Activated CD4-positive, alpha-beta T cell treated with anti-CD3 and anti-CD28 coated beads, Interleukin-2, amount 10 ng/mL, durations not matched to agents 7 days and 5 days (primary cell): ENCODE results near the gene SH3GL1. TPM values are rescaled to one million over a fixed set of nuclear protein-coding genes. Genes with fewer than 3 reads are reported as not detected.
A peak's percentile ranks its signal among the peaks of the same experiment; 100 is the strongest.

ENCODE experiments used
- CTCF ChIA-PET: fragments of 350-600 bp; sonication (Branson Sonifier 250); formaldehyde crosslinking; loops from one replicate; lab custom pipeline; 2021; ENCODE audit warnings: antibody characterized with exemption; lab: Charles Lee
- POLR2A ChIA-PET: fragments of 350-600 bp; sonication (Branson Sonifier 250); formaldehyde crosslinking; loops from one replicate; lab custom pipeline; 2021; ENCODE audit warnings: antibody characterized with exemption; lab: Charles Lee
- DNase-seq: peaks from one replicate; pipeline ENCODE4 v3.0.0-alpha.2; 2020
- H3K27ac Mint-ChIP-seq: one replicate; pipeline ENCODE4 v1.8.0; 2021; ENCODE audit warnings: mild to moderate bottlenecking, moderate library complexity, mixed read lengths
- H3K27me3 Mint-ChIP-seq: one replicate; pipeline ENCODE4 v1.8.0; 2021; ENCODE audit warnings: mixed read lengths
- H3K36me3 Mint-ChIP-seq: one replicate; pipeline ENCODE4 v1.8.0; 2021; ENCODE audit warnings: low read depth, mixed read lengths
- H3K4me1 Mint-ChIP-seq: one replicate; pipeline ENCODE4 v1.8.0; 2021; ENCODE audit warnings: mixed read lengths
- H3K4me3 Mint-ChIP-seq: one replicate; pipeline ENCODE4 v1.8.0; 2021; ENCODE audit warnings: mild to moderate bottlenecking, moderate library complexity, mixed read lengths
- H3K9me3 Mint-ChIP-seq: one replicate; pipeline ENCODE4 v1.8.0; 2021; ENCODE audit warnings: mixed read lengths
- microRNA-seq: library from miRNA; unstranded; fragments of <30 nt; microRNA quantifications from one replicate; pipeline ENCODE4 v1.2.0, GENCODE V29; 2021; ENCODE audit warnings: borderline microRNAs expressed, borderline replicate concordance
- total RNA-seq, 2 experiments: library from RNA; stranded (reverse); gene quantifications; one replicate each; pipeline ENCODE4 v1.2.3, GENCODE V29; 2021

Gene SH3GL1
- total RNA-seq, 2 experiments from 2014 or later, result 67.7 to 68.2 TPM

DNA sequence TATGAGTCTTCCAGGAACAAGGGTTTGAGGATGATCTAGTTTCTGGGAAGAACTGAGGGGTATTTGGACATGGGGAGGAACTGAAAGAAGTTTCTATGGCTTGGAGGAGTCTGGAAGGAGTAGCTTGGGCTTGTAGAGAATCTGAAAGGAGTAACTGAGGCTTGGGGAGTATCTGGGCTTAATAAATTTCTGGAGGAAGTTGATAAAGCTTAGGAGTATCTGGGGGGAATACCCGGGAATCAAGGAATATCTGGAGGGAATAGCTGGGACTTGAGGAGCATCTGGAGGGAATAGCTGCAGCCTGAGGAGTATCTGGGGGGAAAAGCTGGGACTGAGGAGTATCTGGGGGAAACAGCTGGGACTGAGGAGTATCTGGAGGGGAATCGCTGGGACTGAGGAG, 79.9 kb downstream of the SH3GL1 start:
- ChIA-PET POLR2A (no interaction called here), CTCF (interaction anchor here (1.0 to 1.7 kb wide), 5 partner anchors 11 to 57 kb away, joined by 3 to 5 read pairs (median 3); no protein-coding TSS in a partner anchor)
- peaks cover 2% of the 10 kb centered on the region for H3K4me1 Mint-ChIP-seq
- H3K27ac Mint-ChIP-seq, result no peak overlapping the region
- DNase-seq, result no peak
- no peaks in the 10 kb centered on the region for H3K27me3 Mint-ChIP-seq
- peaks cover 25% of the 10 kb centered on the region for H3K36me3 Mint-ChIP-seq
- no peak overlapping the region for H3K4me3 Mint-ChIP-seq
- H3K9me3 Mint-ChIP-seq, result peaks cover 21% of the 10 kb centered on the region

DNA sequence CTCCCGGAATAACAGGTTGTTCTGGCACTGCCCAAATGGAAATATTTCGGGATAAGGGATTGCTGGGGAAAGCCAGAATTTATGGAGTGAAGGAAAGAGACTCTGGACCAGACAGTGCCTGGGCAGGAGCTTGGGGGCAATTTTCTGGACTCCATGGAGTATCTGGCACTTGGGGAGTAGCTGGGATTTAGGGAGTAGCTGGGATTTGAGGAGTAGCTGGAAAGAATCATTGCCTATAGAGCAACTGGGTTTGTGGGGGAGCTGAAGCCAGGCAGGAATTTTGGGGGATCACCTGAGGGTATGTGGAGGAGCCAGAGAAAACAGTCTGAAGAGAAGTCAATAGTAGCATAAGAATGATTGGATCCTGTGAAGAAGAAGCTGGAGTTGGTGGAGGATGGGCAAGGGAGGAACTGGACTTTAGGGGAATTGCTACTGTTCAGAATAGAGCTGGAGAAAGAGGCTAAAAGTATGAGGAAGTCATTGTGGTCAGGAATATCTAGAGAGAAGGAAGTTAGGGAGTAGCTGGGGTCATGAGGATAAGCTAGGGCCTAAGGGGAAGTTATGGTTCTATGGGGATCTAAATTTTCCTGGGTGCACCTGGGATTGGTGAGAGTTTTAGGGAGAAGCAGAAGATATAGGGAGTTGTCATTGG, 81.2 kb downstream of the SH3GL1 start:
- ChIA-PET CTCF (interaction anchor here (0.8 to 1.7 kb wide), 4 partner anchors 9 to 52 kb away, joined by 3 to 5 read pairs (median 4); no protein-coding TSS in a partner anchor), POLR2A (no interaction called here)
- Mint-ChIP-seq H3K9me3 (peaks cover 21% of the 10 kb centered on the region), H3K27ac (peak overlapping the region; percentile 37), H3K27me3 (no peaks in the 10 kb centered on the region), H3K4me1 (peaks cover 2% of the 10 kb centered on the region), H3K4me3 (no peak overlapping the region), H3K36me3 (peaks cover 24% of the 10 kb centered on the region)
- DNase-seq, result no peak

DNA sequence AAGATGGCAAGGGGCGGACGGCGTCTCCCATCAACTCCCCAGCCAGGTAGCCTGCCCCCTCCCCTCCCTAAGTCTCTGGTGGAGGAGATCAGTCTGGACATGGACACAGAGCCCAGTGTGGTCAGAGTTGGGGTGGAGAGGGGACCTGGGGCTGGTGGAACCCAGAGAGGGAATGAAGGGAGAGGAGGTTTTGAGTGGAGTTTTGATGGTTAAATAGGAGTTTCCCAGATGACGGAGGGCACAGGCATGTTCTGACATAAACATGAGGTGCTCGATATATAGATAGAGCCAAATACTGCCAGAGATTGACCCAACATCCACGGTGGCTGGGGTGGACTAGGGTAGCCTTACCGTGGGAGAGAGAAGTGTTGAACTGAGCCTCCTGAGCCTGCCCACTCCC, 81.9 kb downstream of the SH3GL1 start:
- H3K4me3 Mint-ChIP-seq, result no peak overlapping the region
- CTCF ChIA-PET, result no interaction called here
- peaks cover 24% of the 10 kb centered on the region for H3K36me3 Mint-ChIP-seq
- DNase-seq, result no peak
- H3K4me1 Mint-ChIP-seq, result peaks cover 2% of the 10 kb centered on the region
- H3K27me3 Mint-ChIP-seq, result no peaks in the 10 kb centered on the region
- H3K27ac Mint-ChIP-seq, result no peak overlapping the region
- POLR2A ChIA-PET, result no interaction called here
- H3K9me3 Mint-ChIP-seq, result peaks cover 21% of the 10 kb centered on the region

DNA sequence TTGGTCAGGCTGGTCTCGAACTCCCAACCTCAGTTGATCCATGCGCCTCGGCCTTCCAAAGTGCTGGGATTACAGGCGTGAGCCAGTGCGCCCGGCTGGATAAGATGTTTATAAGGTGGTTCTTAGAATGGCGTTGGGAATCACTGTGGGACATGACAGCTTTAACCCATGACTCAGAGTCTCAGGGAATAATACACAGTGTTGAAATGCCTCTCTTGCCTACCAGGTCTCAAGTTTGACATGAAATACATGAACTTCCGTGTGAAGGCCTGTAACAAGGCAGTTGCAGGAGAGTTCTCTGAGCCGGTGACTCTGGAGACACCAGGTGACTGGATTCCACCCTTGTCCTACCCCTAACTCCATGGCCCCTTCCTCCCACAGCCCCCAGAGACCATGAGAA, 83.4 kb downstream of the SH3GL1 start:
- Mint-ChIP-seq H3K27ac (no peak overlapping the region), H3K36me3 (peaks cover 24% of the 10 kb centered on the region), H3K9me3 (peaks cover 21% of the 10 kb centered on the region), H3K4me3 (no peak overlapping the region), H3K4me1 (peaks cover 2% of the 10 kb centered on the region), H3K27me3 (no peaks in the 10 kb centered on the region)
- POLR2A ChIA-PET, result no interaction called here
- no peak for DNase-seq
- CTCF ChIA-PET, result no interaction called here

DNA sequence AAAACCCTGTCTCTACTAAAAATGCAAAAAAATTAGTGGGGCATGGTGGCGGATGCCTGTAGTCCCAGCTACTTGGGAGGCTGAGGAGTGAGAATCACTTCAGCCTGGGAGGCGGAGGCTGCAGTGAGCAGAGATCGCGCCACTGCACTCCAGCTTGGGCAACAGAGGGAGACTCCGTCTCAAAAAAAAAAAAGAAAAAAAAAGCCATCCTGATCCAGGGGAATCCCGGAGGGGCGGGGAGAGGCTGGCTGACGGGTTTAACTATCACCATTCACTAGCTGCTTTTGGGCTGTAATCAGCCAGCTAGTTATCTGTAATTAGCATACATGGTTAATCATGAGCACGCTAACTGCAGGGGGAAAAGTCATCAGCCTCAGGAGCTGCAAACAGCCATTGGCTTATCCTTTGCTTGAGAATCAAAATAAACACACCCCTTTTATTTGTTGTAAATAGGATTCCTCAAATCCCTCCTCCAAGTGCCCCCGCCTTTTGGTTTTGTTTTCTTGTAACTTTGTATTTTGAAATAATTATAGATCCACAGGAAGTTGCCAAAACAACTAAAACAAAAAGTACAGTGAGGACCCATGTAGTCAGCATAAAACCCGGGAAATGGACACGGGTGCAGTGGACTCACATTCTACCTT, 86.4 kb downstream of the SH3GL1 start:
- no peak for DNase-seq
- Mint-ChIP-seq H3K4me3 (no peak overlapping the region), H3K36me3 (peaks cover 15% of the 10 kb centered on the region), H3K27ac (no peak overlapping the region), H3K9me3 (peaks cover 7% of the 10 kb centered on the region), H3K4me1 (peaks cover 2% of the 10 kb centered on the region), H3K27me3 (no peaks in the 10 kb centered on the region)
- ChIA-PET POLR2A (no interaction called here), CTCF (no interaction called here)

Small RNA genes within 50 kb of the gene (microRNA-seq; reads per million reads assigned to microRNA genes)
- gene MIR4746, result 9.5 reads per million, percentile 39 among the genes with 10 or more reads in this experiment

Other genes starting within 250 kb of the SH3GL1 start
- under 1 TPM in 1 of 2 experiments, not detected in 1; 0.07 TPM for gene CREB3L3, start 246.9 kb downstream of the SH3GL1 start, total RNA-seq
- 10 to 100 TPM; 31.3 to 35.2 TPM for gene SIRT6, start 218.0 kb downstream of the SH3GL1 start, total RNA-seq
- gene ANKRD24, start 217.9 kb downstream of the SH3GL1 start, total RNA-seq, result under 1 TPM; 0.60 to 0.72 TPM
- gene EBI3, start 171.0 kb downstream of the SH3GL1 start, total RNA-seq, result 1 to 10 TPM in 1 of 2 experiments, under 1 TPM in 1; 0.27 to 1.2 TPM
- gene YJU2, start 153.5 kb downstream of the SH3GL1 start, total RNA-seq, result 10 to 100 TPM; 24.8 to 25.5 TPM
- not detected for gene SHD, start 121.3 kb downstream of the SH3GL1 start, total RNA-seq
- gene TMIGD2, start 98.2 kb downstream of the SH3GL1 start, total RNA-seq, result 10 to 100 TPM; 45.4 to 48.7 TPM
- 10 to 100 TPM; 12.7 to 17.2 TPM for gene FSD1, start 95.9 kb downstream of the SH3GL1 start, total RNA-seq
- 10 to 100 TPM; 10.4 to 11.9 TPM for gene STAP2, start 61.7 kb downstream of the SH3GL1 start, total RNA-seq
- gene MPND, start 57.0 kb downstream of the SH3GL1 start, total RNA-seq, result 10 to 100 TPM; 21.2 to 28.1 TPM
- 10 to 100 TPM; 77.1 to 83.7 TPM for gene CHAF1A, start 2.1 kb upstream of the SH3GL1 start, total RNA-seq
- gene UBXN6, start 57.2 kb upstream of the SH3GL1 start, total RNA-seq, result 10 to 100 TPM; 36.2 to 44.6 TPM
- gene HDGFL2, start 71.8 kb upstream of the SH3GL1 start, total RNA-seq, result 10 to 100 TPM; 58.3 to 62.1 TPM
- gene PLIN4, start 117.9 kb upstream of the SH3GL1 start, total RNA-seq, result not detected
- gene PLIN5, start 134.7 kb upstream of the SH3GL1 start, total RNA-seq, result not detected
- gene LRG1, start 139.5 kb upstream of the SH3GL1 start, total RNA-seq, result under 1 TPM in 1 of 2 experiments, not detected in 1; 0.07 TPM
- not detected for gene SEMA6B, start 159.1 kb upstream of the SH3GL1 start, total RNA-seq
- 10 to 100 TPM; 19.6 to 21.9 TPM for gene TNFAIP8L1, start 239.0 kb upstream of the SH3GL1 start, total RNA-seq